GM11168 (cell line): ENCODE results near the gene PIGQ.

Source experiments
- in situ Hi-C: fragments of 300-500 bp; cut with MboI; formaldehyde crosslinking; loops from one replicate; pipeline ENCODE4 v1.12.0; 2022; ENCODE audit warnings: low sequenced_read_pairs; ENCODE audit not compliant: unreplicated experiment

The PIGQ gene

DNA sequence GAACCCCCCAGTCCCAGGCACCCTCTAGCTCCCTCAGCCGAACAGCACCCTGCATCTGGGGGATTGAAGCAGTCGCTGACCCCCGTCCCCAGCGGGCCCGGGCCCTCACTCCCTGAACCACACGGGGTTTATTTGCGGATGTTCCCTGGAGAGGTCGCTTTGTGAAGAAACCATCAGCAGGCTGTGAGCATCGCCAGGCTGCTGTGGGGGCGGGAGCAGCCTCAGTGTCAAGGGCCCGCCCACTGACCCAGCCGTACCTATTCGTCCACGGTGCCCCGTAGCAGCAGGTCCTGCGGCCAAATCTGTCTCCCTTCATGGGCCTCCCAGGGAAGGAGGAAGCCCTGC lies 13.7 kb downstream of the PIGQ start:
- in situ Hi-C loops: no loop called here

DNA sequence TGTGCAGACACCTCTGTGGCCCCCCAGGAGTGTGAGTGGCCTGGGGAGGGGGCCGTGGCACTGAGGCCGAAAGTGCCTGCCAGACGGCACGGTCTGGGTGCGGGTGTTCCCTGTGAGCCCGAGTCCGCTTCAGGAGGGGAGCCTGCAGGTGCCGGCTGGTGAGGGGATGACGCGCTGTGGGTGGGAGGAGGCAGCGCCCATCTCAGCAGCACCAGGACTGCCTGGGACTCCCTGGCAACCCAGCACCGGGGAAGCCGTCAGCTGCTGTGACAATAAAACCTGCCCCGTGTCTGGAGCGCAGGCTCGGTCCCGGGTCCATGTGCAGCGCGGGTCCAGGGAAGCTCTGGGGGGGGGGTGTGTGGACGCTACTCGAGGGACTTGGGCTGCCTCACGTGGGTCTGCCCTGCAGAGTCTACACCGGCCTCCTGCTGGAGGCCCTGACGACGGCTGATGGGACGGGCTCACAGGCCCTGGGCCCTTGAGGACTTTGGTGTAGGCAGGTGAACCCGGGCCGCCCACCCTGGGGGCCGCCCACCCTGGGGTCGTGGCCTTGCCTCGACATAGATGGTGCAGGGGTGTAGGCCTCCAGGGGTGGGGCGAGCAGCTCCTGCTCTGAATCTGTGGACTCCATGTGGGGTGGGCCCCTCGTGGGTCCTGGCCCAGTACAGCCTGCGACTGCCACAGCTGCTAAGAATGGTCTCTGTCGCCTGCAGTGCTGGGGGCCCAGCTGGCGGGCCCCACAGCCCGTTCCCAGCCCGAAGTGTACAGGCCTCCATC lies 14.2 kb downstream of the PIGQ start:
- in situ Hi-C loops: no loop called here

DNA sequence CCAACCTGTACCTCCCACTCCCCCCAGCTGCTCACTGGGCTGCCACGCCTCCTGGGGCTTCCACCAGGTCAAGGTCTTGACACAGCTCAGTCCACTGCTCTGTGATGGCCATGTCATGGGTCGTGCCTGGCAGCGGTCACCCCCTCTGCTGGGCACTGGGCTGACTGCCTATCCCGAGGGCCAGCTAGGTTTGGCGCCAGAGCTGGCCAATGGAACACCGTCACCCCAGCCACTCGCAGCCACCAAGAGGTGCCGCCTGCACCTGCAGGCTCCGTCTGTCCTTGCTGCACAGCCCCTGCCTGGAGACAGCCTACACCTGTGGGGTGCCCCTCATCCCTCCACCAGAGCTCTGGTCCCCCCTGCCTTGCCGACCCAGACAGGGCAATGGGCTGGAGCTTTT lies 15.6 kb downstream of the PIGQ start:
- in situ Hi-C loops: no loop called here

DNA sequence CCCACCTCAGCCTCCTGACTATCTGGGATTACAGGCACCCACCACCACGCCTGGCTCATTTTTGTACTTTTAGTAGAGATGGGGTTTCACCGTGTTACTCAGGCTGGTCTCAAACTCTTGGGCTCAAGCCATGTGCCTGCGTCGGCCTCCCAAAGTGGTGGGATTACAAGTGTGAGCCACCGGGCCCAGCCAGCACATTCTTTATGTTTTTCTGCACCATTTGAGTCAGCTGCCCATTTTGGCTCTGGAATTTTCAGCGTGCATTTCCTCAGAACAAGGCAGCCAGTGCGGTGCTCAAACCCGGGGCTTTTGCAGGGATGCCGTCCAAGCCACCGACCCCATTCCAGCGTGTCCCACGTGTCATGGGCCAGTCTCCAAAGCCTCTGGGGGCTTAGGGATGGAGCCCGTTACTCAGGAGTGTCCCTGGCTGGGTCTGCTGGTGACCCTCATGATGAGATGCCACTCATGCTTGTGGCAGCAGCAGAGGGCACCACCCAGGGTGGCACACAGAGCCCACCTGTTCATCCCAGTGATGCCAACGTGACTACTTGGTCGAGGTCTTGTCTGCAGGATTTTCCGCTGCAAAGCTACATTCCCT lies 16.4 kb downstream of the PIGQ start:
- in situ Hi-C loops: no loop called here

DNA sequence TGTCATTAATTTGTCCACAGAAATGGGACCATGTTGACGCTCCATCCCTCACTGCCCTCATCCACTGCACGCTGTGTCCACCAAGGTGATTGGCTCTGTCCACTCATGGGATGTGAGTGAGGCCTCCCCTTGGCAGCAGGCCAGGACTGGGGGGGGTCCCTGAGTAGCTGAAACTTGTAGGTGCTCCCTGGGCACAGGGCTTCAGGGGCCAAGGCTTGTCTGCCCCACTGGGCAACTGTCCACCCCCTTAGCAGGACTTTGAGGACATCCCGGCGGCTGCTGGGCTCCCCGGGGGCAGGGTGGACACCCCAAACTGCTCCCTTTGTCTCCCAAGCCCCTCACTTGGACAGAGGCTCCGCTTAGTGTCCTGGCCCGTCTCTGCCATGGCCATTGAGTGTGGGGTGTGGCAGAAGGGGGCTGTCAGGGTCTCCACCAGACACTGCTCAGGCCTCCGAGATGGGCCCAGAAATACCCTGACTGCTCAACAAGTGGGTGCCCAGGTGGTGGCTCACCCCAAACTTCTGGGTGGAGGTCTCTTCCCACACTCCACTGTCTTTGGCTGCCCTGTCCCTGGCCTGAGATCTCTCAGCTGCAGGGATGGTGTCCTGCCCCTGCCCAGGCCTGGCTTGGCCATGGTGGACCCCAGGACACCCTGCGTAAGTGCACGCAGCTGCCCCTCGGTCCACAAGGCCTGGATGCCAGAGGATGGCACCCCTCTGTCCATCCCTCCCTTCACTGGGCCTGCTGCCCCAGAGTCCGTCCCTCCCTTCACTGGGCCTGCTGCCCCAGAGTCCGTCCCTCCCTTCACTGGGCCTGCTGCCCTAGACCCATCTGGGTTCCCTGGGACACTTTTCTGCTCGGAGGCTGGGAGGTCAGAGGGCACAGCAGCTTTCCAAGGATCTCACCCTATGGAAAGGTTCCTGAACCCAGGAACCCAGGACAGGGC lies 17.1 kb downstream of the PIGQ start:
- in situ Hi-C loops: no loop called here

DNA sequence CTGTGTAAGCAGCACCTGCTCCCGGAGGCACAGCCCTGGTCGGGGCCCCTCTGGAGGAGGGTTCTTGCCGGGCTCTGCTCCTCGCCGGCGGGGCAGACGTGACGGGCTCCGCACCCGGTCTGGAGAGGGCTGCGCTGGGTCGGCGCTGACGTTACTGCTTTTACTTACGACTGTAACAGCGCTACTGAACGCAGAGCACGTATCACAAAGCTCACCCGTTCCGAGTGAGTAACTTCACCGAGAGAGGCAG lies 18.8 kb downstream of the PIGQ start:
- in situ Hi-C loops: no loop called here

DNA sequence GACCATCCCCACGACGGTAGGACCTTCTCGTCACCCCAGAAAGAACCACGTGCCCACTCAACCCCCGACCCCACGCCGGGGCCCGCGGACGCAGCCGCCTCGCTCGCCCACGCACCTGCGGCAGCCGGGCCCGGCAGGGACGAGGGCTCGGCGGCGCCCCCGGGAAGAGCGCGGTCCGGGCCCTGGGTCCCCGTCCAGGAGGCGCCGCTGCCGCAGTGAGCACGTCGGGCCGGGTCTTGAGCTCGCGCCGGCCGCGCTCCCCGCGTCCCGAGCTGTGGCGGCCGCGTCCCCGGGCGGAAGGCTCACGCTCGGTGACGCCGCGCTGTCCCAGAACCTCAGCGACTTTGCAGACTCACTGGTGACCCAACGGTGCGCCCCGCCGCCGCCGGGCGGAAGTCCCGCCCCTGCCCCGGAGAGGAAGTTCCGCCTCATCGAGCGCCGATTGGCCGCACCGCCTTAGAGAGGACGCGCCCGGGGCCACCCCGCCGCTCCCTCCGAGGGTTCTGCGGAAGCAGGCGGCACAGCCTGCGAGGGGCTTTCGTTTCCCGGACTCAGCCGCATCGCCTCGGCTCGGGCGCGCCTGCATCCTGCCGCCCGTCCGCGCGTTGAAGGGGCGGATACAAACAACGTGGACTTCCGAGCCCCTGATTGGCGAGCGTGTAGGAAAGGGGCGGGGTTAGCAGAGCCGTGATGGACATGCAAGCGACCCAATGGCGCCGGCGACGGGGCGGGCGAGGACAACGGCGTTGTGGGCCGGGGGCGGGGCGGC lies 19.3 kb downstream of the PIGQ start:
- in situ Hi-C loops: no loop called here

DNA sequence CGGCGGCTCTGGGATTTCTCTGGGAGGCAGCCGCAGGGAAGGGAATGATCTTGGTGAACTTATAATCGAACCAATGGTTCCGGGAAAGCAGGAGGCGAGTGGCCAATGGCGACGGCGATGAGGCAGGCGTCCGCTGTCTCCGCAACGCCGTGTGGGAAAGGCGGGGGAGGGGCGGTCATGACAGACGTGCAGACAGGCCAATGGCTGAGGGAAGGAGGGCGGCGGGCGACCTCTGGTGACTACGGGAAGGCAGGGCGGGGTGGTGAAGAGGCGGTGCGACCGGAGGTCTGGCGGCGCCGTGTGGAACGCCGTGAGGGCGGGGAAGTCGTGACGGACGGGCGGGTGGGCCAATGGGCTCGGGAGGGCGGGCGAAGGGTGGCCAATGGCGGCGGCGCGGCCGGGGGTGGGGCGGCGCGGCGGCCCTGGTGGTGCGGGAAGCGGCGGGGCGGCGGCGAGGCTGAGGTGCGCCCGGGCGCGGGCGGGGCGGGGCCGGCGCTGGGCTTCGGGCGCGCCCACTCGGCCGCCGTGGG lies 20.0 kb downstream of the PIGQ start, which contains the start of gene RAB40C:
TSS of gene RAB40C (plus strand) at position 409 of the 530 bp plus-strand sequence. CDS start 226 bp downstream, outside the sequence.
- in situ Hi-C loops: no loop called here

DNA sequence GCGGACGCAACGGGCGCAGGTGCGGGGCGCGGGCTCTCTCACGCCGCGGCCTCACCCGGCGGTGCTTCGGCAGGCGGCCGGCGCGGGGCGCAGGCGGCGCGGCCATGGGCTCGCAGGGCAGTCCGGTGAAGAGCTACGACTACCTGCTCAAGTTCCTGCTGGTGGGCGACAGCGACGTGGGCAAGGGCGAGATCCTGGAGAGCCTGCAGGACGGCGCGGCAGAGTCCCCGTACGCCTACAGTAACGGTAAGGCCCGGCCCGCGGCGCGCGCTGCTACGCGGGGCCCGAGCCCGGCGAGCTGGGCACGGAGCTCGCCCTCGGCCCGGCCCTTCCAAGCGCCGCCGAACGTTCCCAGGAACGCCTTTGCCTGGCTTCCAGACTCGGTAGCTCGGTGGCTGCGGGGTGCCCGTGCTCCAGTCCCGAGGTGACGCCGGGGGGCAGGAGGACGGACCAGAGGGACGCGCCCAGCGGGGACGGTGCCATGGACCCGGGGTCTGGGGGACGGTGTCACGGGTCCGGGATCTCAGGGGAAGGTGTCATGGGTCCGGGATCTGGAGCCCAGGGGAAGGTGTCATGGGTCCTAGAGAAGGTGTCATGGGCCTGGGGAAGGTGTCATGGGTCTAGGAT lies 20.5 kb downstream of the PIGQ start:
- in situ Hi-C loops: no loop called here

DNA sequence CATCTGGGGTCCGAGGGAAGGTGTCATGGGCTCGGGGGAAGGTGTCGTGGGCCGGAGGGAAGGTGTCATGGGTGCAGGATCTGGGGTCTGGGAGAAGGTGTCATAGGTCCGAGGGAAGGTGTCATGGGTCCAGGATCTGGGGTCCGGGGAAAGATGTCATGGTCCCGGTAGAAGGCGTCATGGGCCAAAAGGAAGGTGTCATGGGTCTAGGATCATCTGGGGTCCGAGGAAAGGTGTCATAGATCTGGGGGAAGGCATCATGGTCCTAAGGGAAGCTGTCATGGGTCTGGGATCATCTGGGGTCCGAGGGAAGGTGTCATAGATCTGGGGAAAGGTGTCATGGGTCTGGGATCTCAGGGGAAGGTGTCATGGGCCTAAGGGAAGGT lies 21.0 kb downstream of the PIGQ start:
- in situ Hi-C loops: no loop called here

DNA sequence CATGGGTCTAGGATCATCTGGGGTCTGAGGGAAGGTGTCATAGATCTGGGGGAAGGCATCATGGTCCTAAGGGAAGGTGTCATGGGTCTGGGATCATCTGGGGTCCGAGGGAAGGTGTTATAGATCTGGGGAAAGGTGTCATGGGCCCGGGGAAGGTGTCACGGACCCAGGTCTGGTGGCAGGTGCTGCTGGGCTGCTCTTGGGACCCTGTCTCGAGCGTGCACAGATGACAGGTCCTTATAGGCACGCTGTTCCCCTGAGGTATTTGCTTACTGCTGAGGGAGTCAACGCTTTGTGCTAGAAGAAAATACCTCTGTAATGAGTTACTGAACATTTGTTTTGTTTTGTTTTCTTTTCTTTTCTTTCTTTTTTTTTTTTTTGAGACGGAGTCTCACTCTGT lies 21.5 kb downstream of the PIGQ start:
- in situ Hi-C loops: no loop called here

DNA sequence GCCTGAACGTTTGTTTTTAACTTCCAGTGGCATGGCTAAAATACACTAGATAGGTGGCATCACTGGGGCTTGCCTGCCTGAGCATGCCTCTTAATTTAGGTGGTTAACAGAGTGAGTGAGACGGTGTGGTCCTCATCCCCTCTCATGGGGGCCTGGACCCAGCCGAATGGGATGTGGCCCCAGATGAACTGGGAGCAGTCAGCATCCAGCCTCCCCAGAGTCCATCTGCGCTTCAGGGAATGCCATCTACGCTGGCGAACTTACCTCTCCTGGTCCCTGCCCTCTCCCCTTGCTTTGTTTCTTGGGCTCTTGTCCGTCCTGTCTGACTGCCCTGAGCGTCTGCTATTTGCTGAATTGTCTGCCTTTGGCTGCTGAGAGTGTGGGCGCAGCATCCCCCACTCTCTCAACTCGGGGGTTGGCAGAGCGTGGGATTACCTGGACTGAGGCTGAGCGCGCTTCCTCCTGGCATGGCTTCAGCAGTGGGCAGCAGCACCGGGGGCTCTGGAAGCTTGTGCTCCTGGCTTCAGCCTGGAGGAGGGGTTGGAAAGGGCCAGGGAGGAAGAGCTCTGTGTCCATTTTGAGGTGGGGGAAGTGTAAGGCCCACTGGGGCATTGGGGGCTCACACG lies 22.2 kb downstream of the PIGQ start:
- in situ Hi-C loops: no loop called here

DNA sequence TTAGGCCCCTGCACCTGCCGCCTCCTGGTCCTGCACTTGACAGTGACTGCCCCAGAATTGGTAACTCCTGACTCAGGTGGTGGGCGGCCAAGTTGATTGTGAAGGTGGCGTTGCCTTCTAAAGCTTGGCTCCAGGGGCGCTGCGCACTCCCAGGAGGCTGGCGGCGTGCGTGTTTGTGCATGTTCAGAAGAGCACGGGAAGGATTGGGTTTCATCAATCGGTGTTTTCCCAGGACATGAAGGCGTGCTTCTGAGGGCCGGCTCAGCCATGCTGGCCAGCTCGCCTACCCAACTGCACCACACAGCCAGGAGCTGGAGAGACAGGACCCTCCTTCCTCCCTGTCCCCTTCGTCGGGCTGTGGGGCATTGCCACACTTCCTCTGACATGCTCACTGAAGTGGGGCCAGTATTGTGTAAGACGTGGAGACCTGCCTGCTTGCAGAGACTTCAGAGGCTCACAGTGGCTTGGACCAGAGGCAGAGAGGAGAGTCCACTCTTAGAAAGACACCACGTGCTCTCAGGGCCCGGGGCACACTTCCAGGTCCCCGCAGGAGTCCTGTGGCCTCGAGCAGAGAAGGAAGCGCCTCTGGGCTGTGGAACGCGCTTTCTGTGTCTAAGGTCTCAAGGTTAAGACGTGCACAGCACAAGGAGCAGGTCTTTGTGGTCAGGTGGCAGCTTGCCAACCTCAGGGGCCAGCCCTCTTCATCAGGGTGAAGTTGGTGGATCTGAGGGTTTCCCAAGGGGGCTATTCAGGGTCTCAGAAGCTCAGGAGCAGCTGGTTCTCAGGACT lies 22.9 kb downstream of the PIGQ start:
- in situ Hi-C loops: no loop called here

DNA sequence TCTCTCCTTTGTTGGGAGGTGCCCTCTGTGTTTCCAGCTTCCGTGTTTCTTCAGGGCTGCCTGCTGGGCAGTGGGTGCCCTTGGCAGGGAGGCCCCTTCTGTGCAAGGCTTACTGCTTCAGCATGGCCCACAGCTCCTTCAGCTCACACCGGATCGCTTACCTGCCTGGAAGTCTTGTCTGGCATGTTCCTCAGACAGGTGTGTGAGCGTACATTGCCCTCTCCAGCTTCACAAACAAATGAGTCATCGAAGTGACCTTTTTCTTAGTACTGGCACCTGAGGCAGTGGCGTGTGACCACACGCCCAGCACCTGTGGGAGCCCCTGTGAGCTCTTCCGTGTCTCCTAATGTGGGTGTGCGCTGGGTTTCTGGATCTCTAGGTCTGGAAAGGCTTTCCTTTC lies 23.6 kb downstream of the PIGQ start:
- in situ Hi-C loops: no loop called here

DNA sequence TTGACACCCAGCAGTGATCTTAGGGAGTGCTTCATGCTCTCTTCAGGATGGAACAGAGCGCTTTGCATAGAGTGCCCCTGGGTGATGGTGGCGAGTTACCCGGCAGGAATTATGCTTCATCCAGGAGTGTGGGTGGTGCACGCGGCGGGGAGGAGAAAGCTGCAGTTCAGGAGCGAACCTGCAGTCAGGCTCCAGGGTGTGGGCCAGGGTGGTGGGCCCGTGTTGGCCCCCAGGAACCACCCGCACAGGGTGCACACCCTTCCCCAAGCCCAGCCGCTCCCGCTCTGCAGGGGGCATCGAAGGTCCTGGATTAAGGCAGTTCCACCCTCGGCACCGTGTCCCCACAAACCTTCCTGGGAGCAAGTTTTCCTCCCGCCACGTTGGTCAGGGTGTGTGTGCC lies 24.0 kb downstream of the PIGQ start:
- in situ Hi-C loops: no loop called here

DNA sequence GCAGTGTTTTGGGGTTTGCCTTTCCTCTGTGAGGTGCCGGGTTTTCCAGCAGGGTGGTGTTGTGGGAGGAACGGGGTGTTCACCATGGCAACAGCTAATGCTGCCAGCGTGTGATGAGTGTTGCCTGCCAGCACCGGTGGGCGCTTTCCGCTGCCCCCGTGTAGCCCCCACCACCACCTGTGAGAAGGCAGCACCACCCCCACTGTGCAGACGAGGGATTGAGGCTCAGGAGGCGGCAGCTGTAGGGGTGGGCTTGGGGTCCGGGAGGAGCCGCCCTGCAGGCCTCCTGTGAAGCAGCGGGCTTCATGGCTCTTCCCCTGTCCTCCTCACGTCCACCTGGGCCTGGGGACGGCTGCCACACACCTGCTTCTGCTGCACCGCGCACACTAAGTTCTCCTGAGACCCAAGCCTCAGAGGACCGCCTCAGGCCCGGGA lies 25.3 kb downstream of the PIGQ start:
- in situ Hi-C loops: no loop called here

DNA sequence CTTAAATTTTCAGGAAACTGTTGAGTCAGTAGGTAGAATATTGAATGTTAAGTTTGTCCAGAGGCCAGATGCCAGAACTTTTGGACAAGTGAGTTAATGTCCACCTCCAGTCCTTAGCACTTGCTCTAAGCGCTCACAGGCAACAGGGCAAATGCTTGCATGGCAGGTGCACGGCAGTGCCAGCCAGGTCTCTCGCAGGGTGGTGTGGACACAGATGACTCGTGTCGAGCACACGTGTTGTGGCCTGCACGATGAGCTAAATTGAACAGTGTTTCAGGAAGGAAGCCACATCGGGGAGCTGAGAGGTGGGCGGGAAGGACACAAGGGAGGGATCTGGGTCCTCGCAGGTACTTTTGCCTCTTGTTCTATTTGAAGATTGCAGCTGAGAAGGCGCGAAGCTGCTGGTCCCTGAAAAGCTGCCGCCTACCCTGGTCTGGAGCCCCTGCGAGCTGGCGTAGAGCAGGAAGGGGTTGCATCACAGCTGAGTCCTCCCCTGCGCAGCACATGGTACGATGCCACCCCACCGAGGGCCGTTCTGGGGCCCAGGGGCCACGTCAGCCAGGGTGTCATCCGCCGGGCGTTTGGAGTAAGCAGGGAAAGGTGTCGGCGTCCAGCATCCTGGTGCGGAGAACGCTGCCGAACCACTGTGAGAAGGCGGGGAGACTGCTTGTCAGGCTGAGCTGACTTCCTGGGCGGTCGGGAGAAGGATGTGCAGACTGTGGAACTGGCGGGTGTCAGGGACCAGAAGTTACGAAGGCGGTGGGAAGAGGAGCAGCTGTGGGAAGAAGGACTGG lies 26.4 kb downstream of the PIGQ start:
- in situ Hi-C loops: no loop called here

DNA sequence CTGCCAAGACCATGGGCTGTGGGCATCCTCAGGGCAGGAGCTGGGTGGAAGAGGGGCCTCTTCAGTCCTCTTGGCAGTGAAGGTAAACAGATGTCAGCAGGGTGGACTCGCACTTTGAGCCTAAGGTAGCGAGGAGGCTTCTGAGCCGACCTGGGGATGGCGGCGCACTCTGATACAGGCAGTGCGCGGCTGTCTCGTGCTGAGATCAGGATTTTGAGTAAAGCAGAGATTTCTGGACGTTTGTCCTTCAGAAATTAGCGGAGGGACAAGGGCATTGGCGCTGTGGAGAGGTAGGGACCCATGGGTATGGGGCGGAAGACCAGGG lies 26.9 kb downstream of the PIGQ start:
- in situ Hi-C loops: no loop called here
